Stimulated activated CD8-positive, alpha-beta memory T cell treated with anti-CD3 and anti-CD28 coated beads, Interleukin-15, amount 100 ng/mL, for 24 hours (primary cell): ENCODE results near the gene CDK2AP2.
"Not testable (repeated sequence)": the region's sequence is repeated elsewhere in the genome, so short reads cannot be mapped to it uniquely, and the experiment has no call there.

Experiments used
- DNase-seq: peaks from one replicate; pipeline ENCODE4 v3.0.0-alpha.2; 2020; ENCODE audit warnings: low read depth

The CDK2AP2 gene, protein sequence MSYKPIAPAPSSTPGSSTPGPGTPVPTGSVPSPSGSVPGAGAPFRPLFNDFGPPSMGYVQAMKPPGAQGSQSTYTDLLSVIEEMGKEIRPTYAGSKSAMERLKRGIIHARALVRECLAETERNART

GRCh38 chr11:67507864-67508485 is at the start of gene CDK2AP2:
CDK2AP2 (minus strand) TSS chr11:67508162; CDS start chr11:67508082, 80 bp downstream.
- DNase-seq, result peak; percentile 91

DNA sequence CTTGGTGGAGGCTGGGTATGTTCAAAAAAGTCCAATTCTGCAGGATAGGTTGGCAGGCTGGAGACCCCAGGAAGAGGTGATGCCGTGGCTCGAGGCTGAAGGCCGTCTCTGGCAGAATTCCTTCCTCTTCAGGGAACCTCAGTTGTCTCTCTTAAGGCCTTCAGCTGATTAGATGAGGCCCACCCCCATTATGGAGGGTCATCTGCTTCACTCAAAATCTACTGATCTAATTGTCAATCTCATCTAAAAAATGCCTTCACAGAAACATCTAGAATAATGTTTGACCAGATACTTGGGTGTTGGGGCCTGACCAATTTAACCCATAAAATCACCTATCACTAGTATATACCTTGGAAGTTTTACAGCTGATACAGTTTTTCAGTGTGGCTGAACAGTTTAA is 48.3 kb upstream of the CDK2AP2 start:
- DNase-seq, result no peak

GRCh38 chr11:67551697-67552096 is 43.7 kb upstream of the CDK2AP2 start:
- not testable (repeated sequence) for DNase-seq

DNA sequence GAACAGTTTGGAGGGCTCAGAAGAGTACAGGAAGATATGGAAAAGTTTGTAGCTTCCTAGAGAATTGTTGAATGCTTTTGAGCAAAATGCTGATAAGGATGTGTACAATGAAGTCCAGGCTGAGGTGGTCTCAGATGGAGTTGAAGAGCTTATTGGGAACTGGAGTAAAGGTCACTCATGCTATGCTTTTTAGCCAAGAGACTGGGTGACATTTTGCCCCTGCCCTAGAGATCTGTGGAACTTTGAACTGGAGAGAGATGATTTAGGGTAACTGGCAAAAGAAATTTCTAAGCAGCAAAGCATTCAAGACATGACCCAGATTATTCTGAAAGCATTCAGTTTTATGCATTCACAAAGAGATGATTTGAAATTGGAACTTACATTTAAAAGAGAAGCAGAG is 43.2 kb upstream of the CDK2AP2 start:
- no peak for DNase-seq

- DNase-seq, result no peak
Observed at GRCh38 chr11:67548555-67549110, 40.7 kb upstream of the CDK2AP2 start.

- not testable (repeated sequence) for DNase-seq
Observed at GRCh38 chr11:67548112-67548511, 40.1 kb upstream of the CDK2AP2 start.

GRCh38 chr11:67545280-67545679 is 37.3 kb upstream of the CDK2AP2 start:
- no peak for DNase-seq

DNA sequence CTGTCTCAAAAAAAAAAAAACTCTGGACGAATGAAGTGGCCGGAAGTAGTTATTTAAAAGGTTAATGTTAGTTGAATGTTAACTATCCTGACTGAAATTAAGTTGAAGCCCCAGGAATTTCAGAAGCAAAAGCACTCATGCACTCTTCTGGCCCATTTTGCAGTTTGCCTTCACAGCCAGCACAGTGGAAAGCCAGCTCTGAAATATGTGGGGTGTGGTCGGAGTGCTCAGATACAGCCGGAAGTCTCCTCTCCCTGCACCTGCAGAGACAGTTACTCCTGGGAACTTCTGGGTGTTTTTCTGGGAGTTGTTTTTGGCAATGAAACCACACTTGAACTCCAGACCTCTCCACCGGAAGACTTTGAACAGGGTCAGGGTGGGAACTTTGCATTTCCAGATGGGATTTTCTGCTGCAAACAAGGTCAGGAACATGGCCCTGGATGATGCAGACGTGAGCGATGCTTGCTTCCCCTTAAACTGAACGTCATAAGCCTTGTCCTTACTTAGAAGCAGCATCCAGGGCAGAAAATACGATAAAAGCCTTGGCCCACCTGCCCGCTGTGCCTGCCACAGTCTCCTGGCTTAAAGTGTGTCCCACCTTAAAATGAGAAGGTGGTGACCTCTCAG is 36.8 kb upstream of the CDK2AP2 start:
- no peak for DNase-seq

GRCh38 chr11:67543585-67543984 is 35.6 kb upstream of the CDK2AP2 start:
- no peak for DNase-seq

GRCh38 chr11:67542971-67543370 is 35.0 kb upstream of the CDK2AP2 start:
- no peak for DNase-seq

GRCh38 chr11:67542169-67542568 is 34.2 kb upstream of the CDK2AP2 start:
- no peak for DNase-seq

- no peak for DNase-seq
Observed at GRCh38 chr11:67541198-67541597, 33.2 kb upstream of the CDK2AP2 start.

DNA sequence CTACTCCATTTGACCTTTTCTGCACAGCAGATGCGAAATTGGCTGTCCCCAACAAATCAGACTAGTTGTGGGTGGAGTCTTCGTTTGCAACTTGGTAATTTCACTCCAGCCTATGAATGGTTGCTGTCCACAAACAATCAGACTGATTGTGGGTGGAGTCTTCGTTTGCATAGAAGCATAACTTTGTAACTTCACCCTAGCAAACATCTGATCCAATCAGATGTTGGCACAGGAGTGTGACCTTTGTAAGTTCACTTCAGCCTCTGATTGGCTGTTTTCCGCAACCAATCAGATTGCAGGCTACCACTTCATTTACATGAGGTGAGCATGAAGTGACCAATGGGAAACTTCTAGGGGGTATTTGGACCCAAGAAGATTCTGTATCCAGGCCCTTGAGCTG is 31.6 kb upstream of the CDK2AP2 start:
- DNase-seq, result no peak

DNA sequence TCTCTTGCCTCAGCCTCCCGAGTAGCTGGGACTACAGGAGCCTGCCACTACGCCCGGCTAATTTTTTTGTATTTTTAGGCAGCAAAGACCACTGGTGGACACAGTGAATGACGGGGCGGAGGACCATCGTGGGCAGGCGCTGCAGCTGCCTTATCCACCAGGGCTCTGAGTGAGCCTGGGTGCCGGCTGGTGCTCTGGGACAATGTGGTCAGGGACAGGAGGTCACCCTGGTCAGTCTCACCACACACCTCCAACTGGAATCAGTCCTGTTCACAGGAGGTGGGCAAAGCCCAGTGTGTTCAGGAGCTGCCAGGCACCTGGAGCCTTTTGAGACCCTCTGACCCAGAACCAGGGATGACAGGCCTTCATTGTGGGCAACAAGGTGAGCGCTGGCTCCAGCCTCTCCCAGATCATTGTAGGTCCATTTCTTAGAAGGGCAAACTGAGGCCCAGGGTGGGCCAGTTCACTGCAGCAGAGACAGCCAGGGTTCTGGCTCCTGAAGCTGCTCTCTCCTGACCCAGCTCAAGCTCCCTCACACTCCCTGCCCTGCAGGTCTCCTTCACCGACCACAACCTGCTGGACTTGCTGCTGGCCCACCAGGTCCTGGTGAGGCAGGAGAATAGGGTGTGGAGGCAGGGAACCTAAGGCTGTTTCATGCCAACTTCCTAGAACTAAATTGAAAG is 31.0 kb upstream of the CDK2AP2 start:
- no peak for DNase-seq

GRCh38 chr11:67538306-67538705 is 30.3 kb upstream of the CDK2AP2 start:
- DNase-seq, result no peak

GRCh38 chr11:67535561-67535960 is 27.6 kb upstream of the CDK2AP2 start:
- no peak for DNase-seq

- no peak for DNase-seq
Observed at GRCh38 chr11:67534070-67534679, 26.2 kb upstream of the CDK2AP2 start.

GRCh38 chr11:67532889-67533288 is 24.9 kb upstream of the CDK2AP2 start:
- DNase-seq, result no peak

GRCh38 chr11:67530282-67530592 is 22.3 kb upstream of the CDK2AP2 start:
- no peak for DNase-seq

GRCh38 chr11:67528376-67528775 is 20.4 kb upstream of the CDK2AP2 start:
- no peak for DNase-seq

DNA sequence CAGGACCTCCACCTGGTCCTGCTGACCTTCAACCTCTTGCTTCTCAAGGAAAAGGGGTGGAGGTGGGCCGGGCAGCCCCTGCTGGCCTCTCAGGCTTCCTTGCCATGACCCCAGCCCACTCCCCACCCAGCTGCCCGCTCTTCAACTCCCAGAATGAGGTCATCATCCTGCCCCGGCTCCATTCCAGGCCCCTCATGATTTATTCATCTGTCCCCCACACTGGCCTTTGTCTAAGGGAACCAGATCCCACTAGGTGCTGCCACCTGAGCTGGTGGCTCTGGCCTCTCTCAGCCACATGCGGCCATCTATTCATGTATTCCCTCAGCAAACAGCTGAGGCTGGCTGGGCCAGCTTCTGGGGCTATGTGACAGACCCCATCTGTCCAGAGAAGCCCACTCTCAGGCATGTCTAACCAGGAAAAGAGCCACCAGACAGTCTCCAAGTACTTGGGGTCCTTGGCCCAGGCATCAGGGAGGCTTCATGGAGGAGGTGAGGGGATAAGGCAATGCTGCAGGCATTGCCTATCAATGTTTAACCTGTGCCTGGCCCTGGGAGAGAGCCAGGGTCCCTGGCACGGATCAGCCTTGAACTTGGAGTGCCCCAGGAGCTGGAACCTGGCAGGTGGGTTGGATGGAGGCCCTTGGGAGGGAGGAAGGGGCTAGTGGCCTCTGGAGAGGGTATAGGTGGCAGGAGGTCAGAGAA is 17.5 kb upstream of the CDK2AP2 start:
- no peak for DNase-seq

GRCh38 chr11:67524480-67524808 is 16.5 kb upstream of the CDK2AP2 start:
- no peak for DNase-seq
